IMR-90 (cell line): ENCODE data around the gene IQCK.

Experiments
- CTCF ChIP-seq: conservative IDR thresholded peaks from 2 replicates; pipeline ENCODE4 v1.5.1; 2012; ENCODE audit warnings: mild to moderate bottlenecking, low read depth, low read length, improper control_type of control experiment
- MXI1 ChIP-seq: IDR thresholded peaks from 2 replicates; pipeline ENCODE4 v1.6.1; 2012; ENCODE audit warnings: low read depth, mild to moderate bottlenecking, low read length, moderate library complexity, borderline replicate concordance
- USF2 ChIP-seq: fragments of 150-350 bp; IDR thresholded peaks from 2 replicates; pipeline ENCODE4 v1.6.1; 2017; ENCODE audit warnings: mild to moderate bottlenecking, antibody characterized with exemption, low read length, low read depth

GRCh38 chr16:19753815-19754643 is 36.0 kb downstream of the IQCK start:
- TF ChIP-seq CTCF = no peak
- TF ChIP-seq USF2 = no peak
- TF ChIP-seq MXI1 = no peak
